NCI-H187 treated with DMSO at 0.1 percent for 48 hours (cell line): Measurements from ENCODE around the gene KLK10.

Experiments used
- DNase-seq: peaks from one replicate; lab custom pipeline; 2025; lab: John Stamatoyannopoulos, UW

KLK10 gene, protein sequence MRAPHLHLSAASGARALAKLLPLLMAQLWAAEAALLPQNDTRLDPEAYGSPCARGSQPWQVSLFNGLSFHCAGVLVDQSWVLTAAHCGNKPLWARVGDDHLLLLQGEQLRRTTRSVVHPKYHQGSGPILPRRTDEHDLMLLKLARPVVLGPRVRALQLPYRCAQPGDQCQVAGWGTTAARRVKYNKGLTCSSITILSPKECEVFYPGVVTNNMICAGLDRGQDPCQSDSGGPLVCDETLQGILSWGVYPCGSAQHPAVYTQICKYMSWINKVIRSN

DNA sequence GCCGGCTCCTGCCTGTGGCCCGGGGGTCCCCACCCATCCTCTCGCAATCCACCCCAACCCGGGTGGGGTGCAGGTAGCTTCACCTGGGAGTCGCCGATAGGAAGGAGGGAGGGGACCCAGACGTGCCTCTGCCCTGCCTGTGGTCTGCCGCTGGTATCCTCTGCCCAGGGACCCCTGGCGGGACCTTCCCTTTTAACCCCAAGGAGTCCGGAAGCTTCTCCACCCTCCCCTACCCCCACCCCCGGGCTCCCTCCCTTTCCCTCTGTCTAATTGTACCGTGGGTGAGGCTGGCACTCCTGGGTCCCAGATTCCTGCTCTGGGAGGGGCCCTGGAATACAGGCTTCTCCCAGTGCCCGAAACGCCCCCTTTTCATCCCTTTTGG lies at the start of gene KLK10:
Gene KLK10, minus strand, starts transcription at position 166 of the 382 bp plus-strand sequence. CDS start 579 bp downstream, outside the sequence.
- no peak for DNase-seq

DNA sequence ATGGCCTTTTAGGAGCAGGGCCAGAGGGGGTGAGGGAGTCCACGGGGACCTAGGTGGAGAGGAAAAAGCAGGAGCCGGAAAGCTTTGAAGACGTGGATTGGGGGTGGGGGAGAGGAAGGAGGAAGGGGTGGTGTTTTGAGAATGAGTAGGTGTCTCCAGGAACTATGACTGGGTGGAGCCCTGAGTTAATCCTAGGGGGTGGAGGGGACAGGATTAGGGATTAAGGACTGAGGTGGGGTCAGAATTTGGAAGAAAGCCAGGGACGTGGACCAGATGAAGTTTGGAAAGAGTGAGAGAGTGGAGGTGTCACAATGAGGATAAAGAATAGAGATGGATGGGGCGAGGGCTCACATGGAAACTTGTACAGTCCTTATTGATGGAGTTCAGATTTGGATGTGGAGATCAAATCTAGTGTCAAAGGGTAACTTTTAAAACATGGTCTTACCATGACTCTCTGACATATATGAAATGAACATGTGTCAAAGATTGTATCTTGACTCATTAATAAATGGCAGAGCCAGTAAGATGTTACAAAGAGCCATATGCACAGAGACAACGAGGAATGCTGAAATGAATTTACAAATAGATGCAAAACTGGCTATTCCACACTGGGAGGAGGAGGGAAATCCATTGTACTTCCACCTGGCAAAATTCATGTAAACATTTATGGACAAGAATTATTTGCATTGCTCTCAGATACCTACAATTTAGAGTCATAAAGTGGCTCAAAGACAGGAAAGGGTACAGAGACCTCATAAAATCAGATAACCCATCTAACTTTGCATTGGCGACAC lies 47.1 kb upstream of the KLK10 start:
- no peak for DNase-seq

DNA sequence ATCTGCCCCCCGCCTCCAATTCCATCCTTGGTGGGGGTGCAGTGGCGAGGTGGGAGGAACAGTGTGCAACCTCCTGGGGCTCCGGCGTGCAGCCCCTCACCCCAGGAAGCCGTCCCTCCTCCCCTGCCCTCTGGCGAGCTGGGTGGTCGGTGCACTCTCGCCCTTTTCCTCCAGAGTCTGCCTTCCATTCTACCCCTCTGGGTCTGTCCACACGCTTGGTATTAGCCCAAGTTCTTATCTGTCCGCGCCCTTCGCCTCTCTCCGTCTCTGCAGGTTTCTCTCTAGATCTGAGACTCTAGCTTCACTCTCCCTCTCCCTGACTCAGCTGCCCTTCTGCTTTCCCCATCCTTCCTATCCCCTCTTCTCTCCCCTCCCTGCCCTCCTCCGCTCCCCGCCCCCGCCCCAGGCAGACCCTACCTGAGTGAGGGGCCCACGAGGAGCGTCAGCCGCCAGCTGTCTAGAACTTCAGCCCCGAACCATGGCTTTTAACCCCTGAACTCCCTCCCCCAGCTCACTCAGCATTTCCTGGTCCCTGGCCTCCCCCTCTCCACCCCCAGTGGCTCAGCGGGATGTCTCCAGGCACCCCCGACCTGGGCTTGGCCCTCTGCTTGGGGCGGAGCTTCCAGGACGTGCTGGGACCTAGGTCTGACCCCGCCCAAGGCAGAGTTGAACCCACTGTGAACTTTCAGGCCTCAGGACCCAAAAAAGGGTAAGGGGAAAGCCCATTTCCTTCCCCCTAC lies 45.9 kb upstream of the KLK10 start:
- DNase-seq, result no peak

DNA sequence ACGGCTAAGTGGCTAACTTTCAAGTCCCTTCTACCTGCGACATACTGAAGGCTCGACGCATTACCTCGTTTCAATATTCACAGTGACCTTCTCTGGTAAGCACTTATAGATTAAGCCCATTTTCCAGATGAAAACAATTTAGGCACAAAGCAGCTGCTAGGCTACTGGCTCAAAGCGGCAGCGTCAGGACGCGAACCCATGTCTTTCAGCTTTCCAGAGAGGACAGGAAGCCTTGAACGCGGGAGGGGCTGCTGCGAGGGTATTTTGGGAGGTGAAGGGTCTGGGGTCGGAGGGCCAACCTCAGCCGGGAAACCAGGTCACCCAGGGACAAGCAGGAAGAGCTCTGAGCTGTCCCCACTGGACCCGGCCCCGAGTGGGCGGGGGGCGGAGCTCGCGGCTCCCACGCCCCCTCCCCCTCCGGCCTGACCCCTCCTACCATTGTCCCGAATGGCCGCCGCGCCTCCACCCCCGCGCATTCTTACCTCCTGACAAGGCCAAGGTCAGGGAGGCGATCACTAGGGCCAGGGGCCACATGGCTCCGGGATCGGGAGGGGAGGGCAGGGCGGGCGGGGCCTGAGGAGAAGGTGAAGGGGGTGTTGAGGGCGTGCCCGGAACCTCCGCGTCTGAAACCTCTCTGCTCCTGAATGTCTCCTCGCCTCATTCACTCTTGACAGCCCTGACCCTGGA lies 45.2 kb upstream of the KLK10 start, which contains the start of gene KLK13:
Gene KLK13, minus strand, starts transcription at position 559 of the 687 bp plus-strand sequence. Its CDS starts 25 bp downstream, at position 534.
- no peak for DNase-seq

DNA sequence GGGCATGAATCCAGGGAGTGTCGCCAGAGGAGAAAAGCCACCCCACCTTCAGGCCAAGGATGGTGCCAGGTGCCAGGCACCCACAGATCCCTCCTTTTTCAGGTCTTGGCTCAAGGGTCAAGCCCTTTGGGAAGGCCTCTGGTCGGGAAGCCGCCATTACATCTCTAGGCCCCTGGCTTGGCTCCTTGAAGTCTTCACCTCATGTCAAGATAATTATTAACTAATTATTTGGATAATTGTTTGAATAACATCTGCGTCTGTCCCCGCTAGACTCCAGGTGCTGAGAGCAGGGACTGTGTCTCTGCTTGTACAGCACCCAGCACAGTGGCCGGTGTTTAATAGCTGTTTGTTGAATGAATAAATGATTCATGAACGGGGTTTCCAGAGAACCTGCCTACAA lies 44.2 kb upstream of the KLK10 start:
- no peak for DNase-seq

DNA sequence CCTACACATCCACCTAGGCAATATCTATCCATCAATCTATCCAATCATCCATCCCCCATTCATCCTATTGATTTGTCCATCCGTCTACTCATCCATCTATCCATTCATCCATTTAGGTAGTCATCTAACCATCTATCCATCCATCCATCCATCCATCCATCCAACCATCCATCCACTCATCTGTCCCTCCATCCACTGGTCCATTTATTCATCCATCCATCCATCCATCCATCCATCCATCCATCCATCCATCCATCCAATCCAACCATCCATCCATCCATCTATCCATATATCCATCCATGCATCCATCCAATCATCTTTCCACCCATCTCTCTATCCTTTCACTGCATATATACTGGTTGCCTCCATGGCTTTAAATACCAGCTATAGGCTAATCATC lies 41.5 kb upstream of the KLK10 start:
- no peak for DNase-seq

DNA sequence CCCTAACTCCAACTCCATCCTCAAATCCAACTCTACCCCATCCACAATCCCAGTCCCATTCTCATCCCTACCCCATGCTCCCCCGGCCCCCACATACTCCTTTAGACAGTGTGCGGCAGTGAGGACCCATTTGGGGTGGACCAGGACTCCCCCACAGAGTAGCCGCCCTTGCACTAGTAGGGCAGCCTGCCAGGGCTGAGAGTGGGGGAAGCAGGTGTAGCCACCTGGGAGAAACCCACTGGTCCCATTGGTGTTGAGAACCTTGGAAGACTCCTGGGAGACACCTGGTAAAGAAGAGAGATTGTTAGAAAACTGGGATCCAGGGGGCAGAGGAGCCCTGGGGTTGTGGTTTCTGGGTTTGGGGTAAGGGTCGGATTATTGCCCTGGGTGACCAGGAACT lies 40.8 kb upstream of the KLK10 start:
- DNase-seq, result no peak

DNA sequence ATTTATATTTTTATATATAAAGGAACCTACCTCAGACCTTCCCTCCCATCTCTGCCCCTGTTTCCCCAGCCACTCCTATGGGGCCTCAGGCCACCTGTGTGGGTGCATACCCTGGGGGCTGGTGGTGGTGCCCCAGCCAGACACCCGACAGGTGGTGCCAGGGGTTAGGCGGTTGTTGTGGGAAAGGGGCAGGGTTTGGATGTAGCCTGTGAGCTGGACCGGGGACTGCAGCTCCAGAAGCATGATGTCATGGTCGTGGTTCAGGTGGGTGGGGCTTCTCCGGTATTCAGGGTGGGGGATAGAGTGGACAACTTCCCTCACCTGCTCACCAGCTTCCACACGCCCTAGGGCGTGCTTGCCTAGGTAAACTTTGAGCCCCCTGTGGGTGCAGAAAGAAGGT lies 40.2 kb upstream of the KLK10 start:
- DNase-seq, result no peak

DNA sequence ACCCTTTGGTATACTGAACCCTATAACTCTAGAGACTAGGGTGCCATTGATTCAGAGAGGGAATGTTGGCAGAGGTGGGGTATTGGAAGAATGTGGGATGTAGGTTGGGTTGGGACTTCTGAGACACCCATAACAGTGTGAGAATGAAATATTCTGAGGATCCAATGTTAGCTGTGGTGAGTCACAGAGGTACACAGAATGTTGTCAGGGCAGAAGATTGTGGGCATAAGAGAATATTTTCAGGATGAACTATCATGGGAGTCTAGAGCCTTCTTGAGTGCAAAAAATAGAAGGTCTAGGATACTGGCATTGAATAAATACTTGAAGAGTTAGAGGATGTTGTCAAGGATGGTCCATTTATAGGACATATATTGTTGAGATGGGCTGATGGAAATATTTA lies 36.4 kb upstream of the KLK10 start:
- no peak for DNase-seq

DNA sequence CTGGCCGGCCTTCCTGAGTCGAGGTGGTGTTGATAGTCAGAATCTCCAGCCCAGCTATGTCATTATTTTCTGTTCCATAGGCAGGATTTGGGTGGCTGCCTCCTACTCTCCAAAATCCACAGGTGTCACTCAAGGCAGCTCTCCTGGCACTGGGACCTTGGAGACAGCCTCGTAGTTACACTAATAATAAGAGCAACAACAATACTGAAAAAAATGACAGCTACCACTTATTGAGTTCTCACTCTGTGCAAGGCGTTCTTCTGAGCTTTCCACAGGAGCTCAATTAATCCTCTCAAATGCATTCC lies 27.5 kb upstream of the KLK10 start:
- DNase-seq, result no peak

DNA sequence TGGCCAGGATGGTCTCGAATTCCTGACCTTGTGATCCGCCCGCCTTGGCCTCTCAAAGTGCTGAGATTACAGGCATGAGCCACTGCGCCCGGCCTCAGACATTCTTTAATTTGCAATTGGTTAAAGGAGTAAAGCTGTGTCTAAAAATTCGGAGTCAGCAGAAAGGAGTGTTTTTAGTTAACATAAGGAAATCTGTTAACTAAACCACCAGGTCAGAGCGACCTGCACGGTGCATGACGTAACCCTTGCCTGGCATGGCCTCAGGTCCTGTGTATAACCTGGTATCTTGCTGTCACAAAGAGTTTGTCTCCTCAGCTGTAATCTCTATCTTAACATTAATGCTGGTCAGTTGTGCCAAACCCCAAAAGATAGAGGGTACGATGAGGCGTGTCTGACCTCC lies 24.8 kb upstream of the KLK10 start:
- DNase-seq, result no peak

DNA sequence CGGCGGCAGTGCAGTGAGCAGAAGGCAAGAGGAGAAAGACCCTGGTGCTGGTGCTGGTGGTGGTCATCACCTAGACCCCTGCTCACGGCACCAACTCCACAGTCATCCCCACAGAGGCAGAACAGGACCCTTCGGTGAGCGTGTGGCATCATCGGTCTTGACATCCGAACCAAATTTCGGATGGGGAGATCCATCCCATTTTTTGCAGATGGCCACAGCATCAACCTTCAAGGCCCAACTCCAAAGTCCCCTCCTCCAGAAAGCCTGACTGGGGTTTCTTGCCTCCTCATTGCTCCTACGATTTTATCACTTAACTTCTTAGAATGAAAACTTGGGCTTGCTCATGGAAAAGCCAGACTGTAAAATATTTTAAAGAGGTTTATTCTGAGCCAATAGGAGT lies 24.0 kb upstream of the KLK10 start:
- DNase-seq, result no peak

DNA sequence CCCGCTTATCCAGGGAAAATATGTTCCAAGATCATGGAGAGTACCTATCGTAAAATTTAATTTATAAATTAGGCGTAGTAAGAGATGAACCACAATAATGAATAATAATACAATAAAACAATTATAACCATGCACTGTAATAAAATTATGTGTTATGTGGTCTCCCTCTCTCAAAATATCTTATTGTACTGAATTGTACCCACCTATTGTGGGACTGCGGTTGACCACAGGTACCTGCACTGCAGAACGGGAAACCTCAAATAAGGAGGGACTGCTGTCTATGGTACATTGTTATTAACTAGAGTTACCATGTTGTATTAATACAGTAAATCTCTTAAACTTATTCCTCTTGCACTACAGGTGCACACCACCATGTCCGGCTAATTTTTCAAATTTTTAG lies 20.6 kb upstream of the KLK10 start:
- DNase-seq, result no peak

DNA sequence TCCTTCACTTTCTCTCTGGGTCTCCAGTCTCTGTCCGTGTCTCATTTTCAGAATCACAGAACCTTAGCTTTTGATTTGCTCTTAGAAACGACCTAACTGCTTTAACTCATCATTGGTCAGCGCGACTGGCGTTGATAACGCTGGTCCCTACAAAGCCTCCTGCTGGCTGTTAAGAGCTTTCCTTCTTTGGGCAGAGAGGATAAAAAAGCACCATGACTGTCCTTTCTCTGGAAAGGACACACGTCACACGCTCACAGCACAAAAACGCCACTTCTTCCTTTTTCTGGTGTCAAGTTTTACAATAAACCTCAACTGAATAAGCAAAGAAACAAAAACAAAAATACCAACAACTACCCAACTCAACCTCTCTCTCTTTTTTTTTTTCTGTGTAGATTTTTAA lies 17.0 kb upstream of the KLK10 start:
- no peak for DNase-seq

DNA sequence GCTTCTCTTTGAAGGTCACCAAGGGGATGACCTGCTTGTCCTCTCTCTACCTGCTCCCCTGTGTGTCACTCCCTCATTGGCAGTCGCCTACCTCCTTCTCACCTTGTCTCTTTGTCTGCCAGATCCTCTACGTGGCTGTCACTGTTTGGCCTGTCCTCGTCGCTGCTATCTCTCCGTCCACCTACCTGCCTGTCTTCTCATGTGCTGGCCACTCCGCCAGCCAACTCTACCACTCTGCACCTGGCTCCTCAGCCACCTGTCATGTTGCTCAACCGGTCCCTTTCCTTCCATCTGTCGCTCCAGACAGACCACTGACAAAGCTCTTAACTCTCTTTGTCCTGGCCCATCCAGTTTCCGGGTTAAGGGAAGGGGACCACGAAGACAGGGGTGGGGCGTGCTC lies 15.2 kb upstream of the KLK10 start, which contains the start of gene KLK12:
Gene KLK12, minus strand, starts transcription at position 299 of the 400 bp plus-strand sequence. CDS start 381 bp downstream, outside the sequence.
- no peak for DNase-seq

DNA sequence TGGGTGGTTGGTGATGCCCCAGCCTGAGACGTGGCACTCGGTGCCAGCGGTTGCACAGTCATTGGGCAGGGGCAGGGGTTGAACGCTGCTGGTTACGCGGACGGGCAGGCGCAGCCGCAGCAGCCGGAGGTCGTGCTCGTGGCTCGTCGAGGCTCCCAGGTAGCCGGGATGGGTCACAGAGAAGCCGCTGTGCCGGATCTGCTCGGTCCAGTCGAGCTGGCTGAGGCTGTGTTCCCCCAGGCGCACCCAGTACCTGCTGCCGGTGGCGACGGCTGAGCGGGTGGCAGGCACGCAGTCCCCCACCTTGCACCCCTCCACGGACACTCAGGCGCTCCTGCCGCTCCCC lies 12.3 kb upstream of the KLK10 start:
- no peak for DNase-seq

DNA sequence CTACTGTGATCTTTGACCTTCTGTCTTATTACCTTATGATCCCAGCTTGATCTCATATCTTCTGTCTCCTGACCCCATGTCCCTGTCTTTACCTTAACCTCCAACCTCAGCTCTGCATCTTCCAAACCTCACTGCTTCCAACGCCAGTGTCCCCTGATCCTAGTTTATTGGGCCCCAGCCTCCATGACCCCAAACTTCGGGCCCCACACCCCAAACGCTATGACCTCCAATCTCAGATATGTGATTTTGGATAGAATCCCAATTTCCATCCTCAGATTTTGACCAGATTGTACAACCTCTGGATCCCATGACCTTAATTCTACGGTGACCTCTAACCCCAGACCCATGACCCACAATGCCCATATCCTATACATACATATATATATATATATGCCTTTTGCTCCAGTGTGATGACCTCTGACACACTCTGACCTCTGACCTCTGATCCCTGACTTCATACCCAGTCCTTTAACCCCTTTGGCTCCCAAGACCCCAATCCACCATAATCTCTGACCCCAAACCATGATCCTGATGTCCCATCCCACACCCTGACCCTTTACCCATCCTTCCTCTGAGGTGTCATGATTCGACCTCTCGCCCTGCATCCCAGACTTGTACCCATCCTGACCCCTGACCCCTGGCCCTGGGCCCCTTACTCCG lies 11.8 kb upstream of the KLK10 start:
- DNase-seq, result no peak

DNA sequence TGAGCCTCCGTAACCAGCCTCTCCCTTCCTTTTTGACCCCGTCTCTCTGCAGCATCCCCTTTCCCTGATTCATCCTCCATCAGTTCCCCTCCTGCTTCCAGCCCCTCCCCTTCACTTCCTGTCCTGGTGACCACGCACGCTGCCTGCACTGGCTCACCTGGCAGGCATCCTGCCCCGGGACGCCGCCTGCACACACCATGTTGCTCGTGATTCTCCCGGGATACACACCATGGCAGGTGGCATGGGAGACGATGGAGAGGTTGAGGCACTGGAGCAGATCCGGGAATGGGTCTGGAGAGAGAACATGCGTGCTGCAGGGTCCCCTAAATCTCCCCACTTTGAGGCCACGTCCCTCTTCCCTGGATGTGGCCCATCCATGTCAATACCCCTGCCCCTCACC lies 11.1 kb upstream of the KLK10 start:
- DNase-seq, result no peak

DNA sequence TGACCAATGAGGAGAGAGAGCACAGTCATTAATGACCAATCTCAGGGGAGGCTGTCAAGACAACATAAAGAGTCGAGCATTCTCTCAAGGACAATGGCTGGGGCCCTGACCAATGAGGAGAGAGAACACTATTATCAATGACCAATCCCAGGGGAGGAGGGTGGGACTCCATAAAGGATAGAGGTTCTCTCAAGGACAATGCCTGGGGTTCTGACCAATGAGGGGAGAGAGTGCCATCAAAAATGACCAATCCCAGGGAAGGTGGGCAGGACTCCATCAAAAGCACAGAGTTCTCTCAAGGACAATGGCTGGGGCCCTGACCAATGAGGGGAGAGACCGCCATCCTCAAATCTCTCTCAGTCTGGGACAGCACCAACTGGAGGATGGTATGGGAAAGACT lies 10.2 kb upstream of the KLK10 start:
- DNase-seq, result no peak

DNA sequence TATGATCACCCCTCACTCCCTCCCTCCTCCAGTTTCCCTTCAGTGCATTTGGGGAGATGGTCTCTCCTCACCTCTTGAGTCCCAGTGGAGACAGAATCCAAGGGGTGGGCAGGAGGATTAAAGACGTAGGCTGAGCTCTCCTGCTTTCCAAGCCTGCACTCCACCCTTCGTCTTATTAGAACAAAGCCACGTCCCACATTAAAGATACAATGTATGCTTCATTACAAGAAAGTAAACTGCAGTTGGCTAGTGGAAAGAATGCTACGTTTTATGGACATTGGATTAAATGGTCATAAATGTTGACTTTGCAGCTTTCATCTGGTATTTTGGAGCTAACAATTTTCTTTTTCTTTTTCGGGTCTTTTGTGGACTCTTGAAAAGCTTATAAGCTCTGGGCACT lies 8.4 kb upstream of the KLK10 start:
- no peak for DNase-seq

DNA sequence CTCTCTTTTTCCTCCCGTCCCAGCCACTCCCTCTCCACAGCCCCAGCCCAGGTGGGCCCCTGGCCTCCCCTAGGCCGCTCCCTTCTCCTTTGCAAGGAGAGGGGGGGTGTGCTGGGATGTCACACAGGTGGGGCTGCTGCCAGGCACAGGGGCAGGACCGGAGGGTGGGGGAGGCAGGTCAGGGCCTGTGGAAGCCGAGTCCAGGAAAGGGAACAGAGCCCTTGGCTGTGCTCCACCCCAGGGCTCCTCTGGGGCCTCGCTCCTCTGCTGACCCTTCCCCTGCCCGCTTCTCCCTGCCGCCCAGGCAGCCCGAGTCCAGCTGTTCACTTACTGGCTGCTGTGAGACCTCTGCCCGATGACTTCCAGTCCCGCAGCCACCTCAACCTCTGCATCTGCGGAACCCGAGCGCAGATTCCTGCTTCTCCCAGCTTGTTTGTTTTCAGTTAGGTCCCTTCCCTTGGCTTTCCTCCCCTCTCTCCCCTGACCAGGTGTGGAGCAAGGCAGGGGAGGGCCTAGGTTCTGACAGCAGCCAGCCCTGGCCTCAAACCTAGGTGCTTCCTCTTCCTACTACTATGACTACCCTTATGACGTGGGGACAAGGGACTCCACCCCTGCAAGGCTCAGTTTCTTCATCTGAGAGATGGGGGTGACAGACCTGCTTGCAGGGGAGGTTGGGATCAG lies 7.8 kb upstream of the KLK10 start:
- no peak for DNase-seq

DNA sequence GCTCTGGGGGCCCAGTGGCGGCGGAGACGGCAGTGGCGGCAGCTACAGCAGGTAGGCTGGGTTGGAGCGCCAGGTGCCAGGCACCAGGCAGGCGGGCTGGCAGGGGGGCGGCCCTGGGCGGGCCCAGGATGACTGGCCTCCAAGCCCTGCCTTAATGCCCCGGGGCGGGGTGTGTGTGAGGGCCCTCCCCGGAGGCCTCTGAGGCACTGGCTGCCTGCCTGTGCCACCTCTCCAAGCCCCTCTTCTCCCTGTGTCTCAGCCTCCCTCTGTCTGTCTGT lies 7.0 kb upstream of the KLK10 start, which contains the start of gene KLK11:
Gene KLK11, minus strand, starts transcription at position 63 of the 278 bp plus-strand sequence. CDS start 985 bp downstream, outside the sequence.
- no peak for DNase-seq
